GM19099 (cell line): ENCODE measurements around the gene SERPINB11.
"Not testable (repeated sequence)": the region's sequence is repeated elsewhere in the genome, so short reads cannot be mapped to it uniquely, and the experiment has no call there.

Experiments used
- POLR2A ChIP-seq: IDR thresholded peaks from 3 replicates; pipeline ENCODE4 v1.6.1; 2011; ENCODE audit warnings: low read depth; ENCODE audit not compliant: insufficient read length; ENCODE audit errors: extremely low read depth

Gene SERPINB11

DNA sequence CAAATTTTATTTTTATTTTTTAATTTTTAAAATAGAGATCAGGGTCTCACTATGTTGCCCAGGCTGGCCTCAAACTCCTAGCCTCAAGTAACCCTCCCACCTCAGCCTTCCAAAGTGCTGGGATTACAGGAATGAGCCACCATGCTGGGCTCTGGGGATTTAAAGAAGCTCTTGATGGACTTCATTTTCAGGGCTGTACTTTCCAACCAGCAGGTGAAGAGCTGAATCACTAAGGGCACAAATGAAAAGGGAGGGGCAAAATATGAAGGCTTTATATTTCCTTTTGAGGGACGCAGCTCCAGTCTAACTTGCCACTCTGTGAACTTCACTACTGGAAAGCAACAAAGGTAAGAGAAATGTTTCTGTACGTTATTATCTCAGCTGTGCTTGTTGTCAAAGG lies at the start of gene SERPINB11:
Gene SERPINB11 (plus strand): TSS at position 301 of the 400 bp plus-strand sequence. CDS start 7,234 bp downstream, outside the sequence.
- no peak for TF ChIP-seq POLR2A

- TF ChIP-seq POLR2A, result not testable (repeated sequence)
These were observed 41.0 kb upstream of the SERPINB11 start, which contains the start of gene SERPINB3 for GRCh38 chr18:63661750-63662149. Gene SERPINB3, minus strand, starts transcription at chr18:63661893. Its CDS starts 677 bp downstream, at chr18:63661216.

DNA sequence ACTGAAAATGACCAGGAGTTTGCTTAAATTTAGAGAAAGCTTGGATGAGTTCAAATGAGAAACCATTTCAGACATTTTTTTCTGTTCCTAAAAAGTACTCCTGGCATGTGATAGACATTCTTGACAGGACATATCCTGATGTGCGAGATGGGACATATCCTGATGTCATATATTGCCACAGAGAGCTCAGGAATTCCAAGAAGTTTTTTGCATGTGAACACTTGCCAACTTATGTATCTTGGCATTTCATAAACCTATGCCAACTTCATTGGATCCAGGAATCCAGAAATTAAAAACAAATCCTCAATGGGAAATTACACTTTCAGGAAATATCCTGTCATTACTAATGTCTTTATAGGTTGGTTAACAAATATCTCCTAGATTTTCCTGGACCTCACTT lies 38.2 kb upstream of the SERPINB11 start:
- no peak for TF ChIP-seq POLR2A

- no peak for TF ChIP-seq POLR2A
These were observed 26.0 kb upstream of the SERPINB11 start for GRCh38 chr18:63676526-63677323.

- no peak for TF ChIP-seq POLR2A
These were observed 25.1 kb upstream of the SERPINB11 start for GRCh38 chr18:63677500-63678225.

GRCh38 chr18:63679820-63680606 lies 22.7 kb upstream of the SERPINB11 start:
- no peak for TF ChIP-seq POLR2A

DNA sequence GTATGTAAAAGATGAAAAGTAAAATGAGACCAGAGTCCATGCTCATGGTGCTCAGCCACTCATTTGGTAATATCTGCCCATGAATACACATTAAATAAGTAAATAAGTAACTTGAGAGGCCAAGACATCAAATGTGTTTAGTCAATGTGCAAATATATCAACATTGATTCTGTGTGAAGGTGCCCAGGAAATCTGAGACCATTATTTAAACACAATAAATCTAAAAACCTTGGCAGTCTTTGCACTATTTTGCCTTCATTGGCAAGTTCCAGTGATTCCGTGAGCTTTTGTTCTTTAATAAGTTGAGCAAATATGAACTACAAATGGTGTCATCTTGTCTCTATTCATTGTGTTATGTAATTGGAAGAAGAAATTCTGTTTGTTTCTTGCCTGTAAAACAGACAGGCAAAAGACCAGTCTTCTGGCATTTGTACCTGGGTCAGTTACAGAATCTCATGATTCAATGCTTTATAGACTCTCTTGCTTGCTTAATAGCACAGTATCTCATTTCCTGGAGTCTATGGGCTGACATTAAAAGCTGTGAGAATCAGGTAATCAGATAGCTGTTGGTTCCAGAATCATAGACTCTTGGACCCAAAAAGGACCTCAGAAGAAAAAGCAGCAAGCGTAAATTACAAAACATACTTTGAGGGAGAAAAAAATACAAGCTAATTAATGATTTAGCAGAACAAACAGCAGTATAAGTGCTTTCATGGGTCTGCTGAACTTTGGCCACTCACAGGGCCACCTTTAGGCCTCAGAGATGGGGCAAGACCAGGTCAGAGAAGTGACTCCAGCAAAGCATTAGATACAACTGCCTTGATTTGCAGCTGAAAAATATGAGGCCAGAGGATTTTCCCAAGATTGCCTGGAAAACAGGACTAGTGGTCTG lies 21.1 kb upstream of the SERPINB11 start:
- TF ChIP-seq POLR2A, result no peak

DNA sequence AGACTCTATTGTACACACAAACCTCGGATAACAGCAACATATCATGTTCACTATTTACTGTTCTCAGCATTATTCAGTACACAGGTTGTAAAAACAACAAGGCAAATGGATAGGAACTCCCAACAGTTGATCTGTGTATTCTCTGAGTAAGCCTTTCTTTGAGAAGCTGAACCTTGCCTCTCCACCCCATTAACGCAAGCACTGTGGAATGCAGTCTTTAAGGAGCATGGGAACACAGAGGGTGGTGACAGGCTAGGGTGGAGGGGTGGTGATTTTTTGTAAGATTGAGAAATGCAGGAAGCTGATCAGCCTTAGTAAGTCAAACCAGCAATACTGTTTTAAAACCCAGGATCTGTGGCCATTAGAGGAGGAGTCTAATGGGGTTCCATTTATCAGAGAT lies 19.6 kb upstream of the SERPINB11 start:
- TF ChIP-seq POLR2A, result no peak

DNA sequence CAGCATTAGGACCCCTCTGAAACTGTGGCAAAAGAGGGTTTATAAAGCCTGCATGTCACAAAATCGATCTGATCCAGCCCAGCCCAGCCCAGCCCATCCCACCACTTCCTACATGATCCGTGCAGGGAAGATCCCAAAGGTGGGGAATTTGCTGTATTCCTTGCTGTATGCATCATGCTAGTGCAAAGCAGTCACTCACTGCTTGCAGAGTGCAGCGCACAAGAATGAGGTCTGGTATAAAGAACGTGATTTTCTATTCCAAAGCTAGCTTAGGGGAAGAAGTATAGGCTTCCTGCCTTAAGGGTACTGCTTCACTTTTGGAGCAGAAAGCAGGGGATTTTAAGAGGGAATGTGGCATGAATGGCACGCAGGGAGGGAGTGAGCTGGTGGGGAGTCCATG lies 18.9 kb upstream of the SERPINB11 start:
- no peak for TF ChIP-seq POLR2A

GRCh38 chr18:63684718-63685117 lies 18.0 kb upstream of the SERPINB11 start:
- TF ChIP-seq POLR2A, result no peak

DNA sequence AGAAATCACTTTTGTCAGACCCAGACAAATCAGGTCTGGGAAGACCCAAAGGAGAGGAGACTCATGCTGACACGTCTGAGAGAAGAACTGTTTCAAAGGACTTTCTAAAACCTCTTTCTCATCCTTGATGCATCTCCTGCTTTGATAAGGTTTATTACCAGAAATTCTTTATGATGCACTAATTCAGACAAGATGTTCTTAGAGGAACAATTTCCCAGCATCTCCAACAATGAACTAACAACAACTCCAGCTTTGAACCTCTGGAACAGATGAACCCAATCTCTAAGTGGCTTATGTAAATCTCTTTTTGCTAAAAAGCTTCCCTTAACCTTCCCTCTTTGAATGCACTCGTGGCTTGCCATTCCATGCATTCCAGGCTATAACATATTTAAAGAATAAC lies 15.9 kb upstream of the SERPINB11 start:
- TF ChIP-seq POLR2A, result no peak

DNA sequence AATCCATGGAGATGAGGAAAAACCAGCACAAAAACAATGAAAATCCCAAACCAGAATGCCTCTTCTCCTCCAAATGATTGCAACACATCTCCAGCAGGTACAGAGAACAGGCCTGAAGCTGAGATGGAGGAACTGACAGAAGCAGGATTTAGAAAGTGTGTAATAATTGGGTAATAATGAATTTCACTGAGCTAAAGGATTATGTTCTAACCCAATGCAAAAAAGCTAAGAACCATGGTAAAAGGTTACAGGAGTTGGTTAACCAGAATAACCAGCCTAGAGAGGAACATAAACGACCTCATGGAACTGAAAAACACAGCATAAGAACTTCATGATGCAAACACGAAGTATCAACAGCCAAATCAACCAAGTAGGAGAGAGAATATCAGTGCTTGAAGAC lies 13.7 kb upstream of the SERPINB11 start:
- TF ChIP-seq POLR2A, result no peak

DNA sequence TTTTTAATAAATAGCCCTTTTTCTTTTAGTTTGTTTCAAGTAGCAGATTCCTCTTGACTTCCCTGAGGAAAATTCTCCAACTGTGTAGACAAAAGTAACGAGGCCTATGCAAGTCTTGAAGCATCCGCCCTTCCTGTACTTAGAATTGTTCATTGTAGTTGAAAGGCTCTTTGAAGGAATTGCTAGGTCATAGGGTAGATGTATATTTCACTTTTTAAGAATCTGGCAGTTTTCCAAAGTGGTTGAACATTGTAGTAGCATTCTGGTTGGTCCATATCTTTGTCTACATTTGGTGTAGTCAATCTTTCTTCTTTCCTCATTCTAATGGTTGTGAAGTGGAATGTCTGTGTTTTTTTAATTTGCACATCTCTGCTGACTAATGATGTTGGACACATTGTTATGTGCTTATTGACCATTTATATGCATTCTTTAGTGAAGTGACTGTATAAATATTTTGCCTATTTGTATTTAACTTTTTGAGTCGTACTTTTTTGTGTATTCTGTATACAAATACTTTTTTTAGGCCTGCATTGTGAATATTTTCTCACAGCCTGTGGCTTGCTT lies 5.6 kb upstream of the SERPINB11 start:
- TF ChIP-seq POLR2A, result no peak

- TF ChIP-seq POLR2A, result no peak
These were observed 2.3 kb upstream of the SERPINB11 start for GRCh38 chr18:63700501-63700900.
